Measurements from ENCODE around the gene TLX1.

Gene TLX1

GRCh38 chr10:101123815-101124617 is 7.1 kb upstream of the TLX1 start:
- Histone ChIP-seq H2AFZ (ENCODE audit: low read depth, low read length, severe bottlenecking) (no peak overlapping the region), H3K27ac (ENCODE audit: low read depth, low read length) (no peak overlapping the region)

GRCh38 chr10:101124933-101125332 is 6.2 kb upstream of the TLX1 start:
- Histone ChIP-seq H3K79me2 (ENCODE audit: insufficient read depth, low read length) (no peaks in the 10 kb centered on the region), H3K9me2 (replicated peaks; ENCODE audit: insufficient read depth, low read length) (no peaks in the 10 kb centered on the region), H3K27ac (ENCODE audit: low read depth, low read length) (no peak overlapping the region), H3K9me3 (ENCODE audit: insufficient read depth, low read length) (no peaks in the 10 kb centered on the region), H3K4me2 (ENCODE audit: low read depth, low read length, poor library complexity, severe bottlenecking) (no peak overlapping the region), H3K36me3 (ENCODE audit: low read length) (no peaks in the 10 kb centered on the region), H3F3A (ENCODE audit: insufficient read depth) (no peaks in the 10 kb centered on the region), H4K20me1 (ENCODE audit: low read depth, low read length) (no peaks in the 10 kb centered on the region), H3K9ac (ENCODE audit: low read length) (no peak overlapping the region), H3K27me3 (ENCODE audit: low read length) (no peaks in the 10 kb centered on the region), H2AFZ (ENCODE audit: low read depth, low read length, severe bottlenecking) (no peak overlapping the region), H3K4me3 (ENCODE audit: insufficient read depth, low read length, poor library complexity, severe bottlenecking) (no peak overlapping the region)
- no peak for TF ChIP-seq EZH2phosphoT487 (conservative IDR thresholded peaks at IDR 0.05; ENCODE audit: low read length)
- TF ChIP-seq CTCF (IDR thresholded peaks at IDR 0.05; ENCODE audit: insufficient read depth, low read length, poor library complexity, severe bottlenecking), result no peak

More at GRCh38 chr10:101123815-101124617, 7.1 kb upstream of the TLX1 start:
- no peak overlapping the region for H3K4me3 ChIP-seq (ENCODE audit: insufficient read depth, low read length, poor library complexity, severe bottlenecking)
- no peaks in the 10 kb centered on the region for H3K27me3 ChIP-seq (ENCODE audit: low read length)
- H4K20me1 ChIP-seq (ENCODE audit: low read depth, low read length), result no peaks in the 10 kb centered on the region
- no peaks in the 10 kb centered on the region for H3F3A ChIP-seq (ENCODE audit: insufficient read depth)
- no peak overlapping the region for H3K4me2 ChIP-seq (ENCODE audit: low read depth, low read length, poor library complexity, severe bottlenecking)
- TF ChIP-seq EZH2phosphoT487 (conservative IDR thresholded peaks at IDR 0.05; ENCODE audit: low read length), result no peak
- no peak for TF ChIP-seq CTCF (IDR thresholded peaks at IDR 0.05; ENCODE audit: insufficient read depth, low read length, poor library complexity, severe bottlenecking)
- H3K9me2 ChIP-seq (replicated peaks; ENCODE audit: insufficient read depth, low read length), result no peaks in the 10 kb centered on the region
- no peak overlapping the region for H3K9ac ChIP-seq (ENCODE audit: low read length)
- H3K9me3 ChIP-seq (ENCODE audit: insufficient read depth, low read length), result no peaks in the 10 kb centered on the region
- no peaks in the 10 kb centered on the region for H3K36me3 ChIP-seq (ENCODE audit: low read length)
- H3K79me2 ChIP-seq (ENCODE audit: insufficient read depth, low read length), result no peaks in the 10 kb centered on the region

DNA sequence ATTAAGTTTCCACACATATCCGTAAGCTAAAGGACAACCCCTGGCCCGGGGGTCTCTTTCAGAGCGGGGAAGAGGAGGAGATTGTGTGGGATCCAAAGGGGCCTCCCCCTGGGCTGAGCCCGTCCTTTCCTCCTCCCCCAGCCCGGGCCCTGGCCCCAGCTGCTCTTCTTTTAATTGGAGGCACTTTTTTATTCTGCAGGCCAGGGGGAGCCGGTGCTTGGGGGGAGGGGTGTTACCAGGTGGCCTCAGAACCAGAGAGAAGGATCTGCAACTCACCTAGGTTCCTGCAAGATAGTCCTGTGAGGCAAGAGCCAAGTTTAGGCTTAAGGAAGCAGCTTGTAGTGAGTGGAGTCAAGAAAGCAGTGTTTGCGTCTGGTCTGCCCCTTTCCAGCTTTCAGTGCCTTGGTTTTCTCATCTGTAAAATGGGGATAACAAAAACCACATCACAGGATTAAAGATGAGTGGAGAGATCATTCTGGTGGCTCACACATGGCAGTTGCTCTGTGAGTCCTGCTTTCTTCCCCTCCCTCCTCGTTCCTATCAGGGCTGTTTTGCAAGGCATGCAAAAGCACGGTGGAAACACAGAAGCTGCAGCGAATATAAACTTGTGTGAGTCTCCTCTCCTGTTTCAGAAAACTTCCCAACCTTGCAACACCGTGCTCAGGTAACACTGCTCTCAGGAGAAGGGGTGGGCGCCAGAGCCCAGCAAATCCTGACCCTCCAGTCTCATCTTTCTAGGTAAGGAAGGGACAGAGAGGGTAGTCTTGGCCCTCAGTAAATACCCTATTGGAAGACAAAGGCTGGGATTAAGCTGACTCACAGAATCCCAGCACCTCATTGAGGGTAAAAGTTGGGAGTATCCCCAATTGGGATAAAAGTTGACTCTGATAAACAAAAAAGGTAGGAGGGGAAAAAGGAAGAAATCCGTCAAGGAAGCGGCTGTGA is 4.1 kb upstream of the TLX1 start:
- Histone ChIP-seq H3K4me2 (ENCODE audit: low read depth, low read length, poor library complexity, severe bottlenecking) (no peak overlapping the region), H3K9me3 (ENCODE audit: insufficient read depth, low read length) (no peaks in the 10 kb centered on the region), H3F3A (ENCODE audit: insufficient read depth) (no peaks in the 10 kb centered on the region), H3K79me2 (ENCODE audit: insufficient read depth, low read length) (no peaks in the 10 kb centered on the region), H3K9me2 (replicated peaks; ENCODE audit: insufficient read depth, low read length) (no peaks in the 10 kb centered on the region), H3K27me3 (ENCODE audit: low read length) (no peaks in the 10 kb centered on the region), H3K4me3 (ENCODE audit: insufficient read depth, low read length, poor library complexity, severe bottlenecking) (no peak overlapping the region), H3K9ac (ENCODE audit: low read length) (no peak overlapping the region), H2AFZ (ENCODE audit: low read depth, low read length, severe bottlenecking) (no peak overlapping the region), H3K36me3 (ENCODE audit: low read length) (no peaks in the 10 kb centered on the region), H3K27ac (ENCODE audit: low read depth, low read length) (no peak overlapping the region), H4K20me1 (ENCODE audit: low read depth, low read length) (no peaks in the 10 kb centered on the region)
- TF ChIP-seq CTCF (IDR thresholded peaks at IDR 0.05; ENCODE audit: insufficient read depth, low read length, poor library complexity, severe bottlenecking), result no peak
- TF ChIP-seq EZH2phosphoT487 (conservative IDR thresholded peaks at IDR 0.05; ENCODE audit: low read length), result no peak

Data from SU-DHL-6 (cell line).